Activated effector memory CD4-positive, alpha-beta T cell treated with anti-CD3 and anti-CD28 coated beads, Interleukin-2, amount 50 U/mL, for 16 hours (primary cell): ENCODE data around the gene OR2A25.

Source experiments
- DNase-seq: peaks from one replicate; pipeline ENCODE4 v3.0.0-alpha.2; 2020

Gene OR2A25

GRCh38 chr7:144074374-144074773, 4.8 kb downstream of the OR2A25 start:
- no peak for DNase-seq

- no peak for DNase-seq
Measured at GRCh38 chr7:144085978-144086377, 16.4 kb downstream of the OR2A25 start, which contains the start of gene OR2A12. Gene OR2A12, plus strand, starts transcription at chr7:144086278. Its CDS starts 8,830 bp downstream, at chr7:144095108.

GRCh38 chr7:144086730-144087129, 17.1 kb downstream of the OR2A25 start:
- no peak for DNase-seq

GRCh38 chr7:144087230-144087629, 17.6 kb downstream of the OR2A25 start:
- no peak for DNase-seq

GRCh38 chr7:144090667-144091066, 21.1 kb downstream of the OR2A25 start:
- no peak for DNase-seq

- DNase-seq = no peak
Measured at GRCh38 chr7:144098776-144099175, 29.2 kb downstream of the OR2A25 start.

- no peak for DNase-seq
Measured at GRCh38 chr7:144100607-144101006, 31.0 kb downstream of the OR2A25 start.

GRCh38 chr7:144102041-144102440, 32.4 kb downstream of the OR2A25 start:
- DNase-seq = no peak

GRCh38 chr7:144105211-144105610, 35.6 kb downstream of the OR2A25 start:
- no peak for DNase-seq

- no peak for DNase-seq
Measured at GRCh38 chr7:144109283-144109682, 39.7 kb downstream of the OR2A25 start, which contains the start of gene OR2A2. Gene OR2A2, plus strand, starts transcription at chr7:144109583. Its CDS starts 0 bp downstream, at chr7:144109583.

- no peak for DNase-seq
Measured at GRCh38 chr7:144110272-144110671, 40.7 kb downstream of the OR2A25 start.

GRCh38 chr7:144113651-144114050, 44.0 kb downstream of the OR2A25 start:
- DNase-seq = no peak

GRCh38 chr7:144118341-144118740, 48.7 kb downstream of the OR2A25 start:
- DNase-seq = no peak

- no peak for DNase-seq
Measured at GRCh38 chr7:144122876-144123275, 53.3 kb downstream of the OR2A25 start, which contains the start of gene OR2A14. Gene OR2A14, plus strand, starts transcription at chr7:144123176. Its CDS starts 5,937 bp downstream, at chr7:144129113.
